GM19455 (cell line): ENCODE results near the gene AMER3.

Source experiments
- ATAC-seq: cut with Tn5 transposase; IDR thresholded peaks from one replicate; pipeline ENCODE4 v1.9.1; 2021; ENCODE audit not compliant: unreplicated experiment

AMER3 gene

GRCh38 chr2:130749078-130749477 lies 6.3 kb upstream of the AMER3 start:
- ATAC-seq = no peak

GRCh38 chr2:130749641-130750040 lies 5.7 kb upstream of the AMER3 start:
- ATAC-seq = no peak

GRCh38 chr2:130754811-130755210 lies 529 bp upstream of the AMER3 start:
- ATAC-seq = no peak

GRCh38 chr2:130756053-130756873 lies 923 bp downstream of the AMER3 start:
- no peak for ATAC-seq

GRCh38 chr2:130756874-130757668 lies 1.7 kb downstream of the AMER3 start:
- ATAC-seq = no peak

- no peak for ATAC-seq
Measured at GRCh38 chr2:130759906-130760753, 4.8 kb downstream of the AMER3 start.

GRCh38 chr2:130760754-130761751 lies 5.7 kb downstream of the AMER3 start:
- ATAC-seq = no peak

- ATAC-seq = no peak
Measured at GRCh38 chr2:130762031-130762909, 6.9 kb downstream of the AMER3 start.

- no peak for ATAC-seq
Measured at GRCh38 chr2:130762910-130763385, 7.6 kb downstream of the AMER3 start.

GRCh38 chr2:130763405-130763804 lies 8.1 kb downstream of the AMER3 start:
- ATAC-seq = no peak

- no peak for ATAC-seq
Measured at GRCh38 chr2:130764035-130764820, 8.9 kb downstream of the AMER3 start.

- ATAC-seq = no peak
Measured at GRCh38 chr2:130764821-130765115, 9.4 kb downstream of the AMER3 start.

GRCh38 chr2:130765464-130765863 lies 10.1 kb downstream of the AMER3 start:
- ATAC-seq = no peak

GRCh38 chr2:130766037-130766436 lies 10.7 kb downstream of the AMER3 start:
- no peak for ATAC-seq

- no peak for ATAC-seq
Measured at GRCh38 chr2:130766711-130767407, 11.5 kb downstream of the AMER3 start.

GRCh38 chr2:130767408-130767775 lies 12.1 kb downstream of the AMER3 start:
- no peak for ATAC-seq

GRCh38 chr2:130768191-130768855 lies 13.0 kb downstream of the AMER3 start:
- no peak for ATAC-seq
